GM23248 (cell line): ENCODE results near the gene TOPBP1. TPM values are rescaled to one million over a fixed set of nuclear protein-coding genes. Genes with fewer than 3 reads are reported as not detected.

Experiments
- DNase-seq: peaks from one replicate; pipeline ENCODE4 v3.0.0-alpha.2; 2015
- H2AFZ ChIP-seq: fragments of 200-600 bp; sonication (generic); 2 replicates; pipeline ENCODE4 v1.6.1; 2016; ENCODE audit warnings: antibody characterized with exemption
- H3F3A ChIP-seq: fragments of 200-600 bp; sonication (generic); 2 replicates; pipeline ENCODE4 v1.6.1; 2016; ENCODE audit warnings: mild to moderate bottlenecking, antibody characterized with exemption, mixed run types; ENCODE audit not compliant: insufficient read depth
- H3K27ac ChIP-seq: fragments of 200-600 bp; sonication (generic); 2 replicates; pipeline ENCODE4 v1.5.1; 2016; ENCODE audit warnings: mild to moderate bottlenecking
- H3K27me3 ChIP-seq: fragments of 200-600 bp; sonication (generic); replicated peaks from 2 replicates; pipeline ENCODE4 v1.6.1; 2016; ENCODE audit warnings: mild to moderate bottlenecking; ENCODE audit not compliant: insufficient read depth
- H3K36me3 ChIP-seq: fragments of 200-600 bp; sonication (generic); 2 replicates; pipeline ENCODE4 v1.6.1; 2016; ENCODE audit warnings: low read depth, mild to moderate bottlenecking
- H3K4me1 ChIP-seq: fragments of 200-600 bp; sonication (generic); 2 replicates; pipeline ENCODE4 v1.6.1; 2016; ENCODE audit warnings: mild to moderate bottlenecking; ENCODE audit not compliant: insufficient read depth
- H3K4me2 ChIP-seq: fragments of 200-600 bp; sonication (generic); one replicate; pipeline ENCODE4 v1.6.1; 2016; ENCODE audit warnings: mild to moderate bottlenecking; ENCODE audit not compliant: unreplicated experiment
- H3K4me3 ChIP-seq: fragments of 200-600 bp; sonication (generic); 2 replicates; pipeline ENCODE4 v1.5.1; 2016; ENCODE audit warnings: mild to moderate bottlenecking
- H3K79me2 ChIP-seq: fragments of 200-600 bp; sonication (generic); 2 replicates; pipeline ENCODE4 v1.6.1; 2016; ENCODE audit warnings: mild to moderate bottlenecking; ENCODE audit not compliant: insufficient read depth
- H3K9ac ChIP-seq: fragments of 200-600 bp; sonication (generic); 2 replicates; pipeline ENCODE4 v1.6.1; 2016; ENCODE audit warnings: mild to moderate bottlenecking
- H3K9me2 ChIP-seq: fragments of 200-600 bp; sonication (generic); 2 replicates; pipeline ENCODE4 v1.6.1; 2016; ENCODE audit warnings: mixed run types, mild to moderate bottlenecking, moderate library complexity; ENCODE audit not compliant: insufficient read depth
- H3K9me3 ChIP-seq: fragments of 200-600 bp; sonication (generic); one replicate; pipeline ENCODE4 v1.6.1; 2017; ENCODE audit warnings: low read depth
- H4K20me1 ChIP-seq: fragments of 200-600 bp; sonication (generic); 2 replicates; pipeline ENCODE4 v1.6.0; 2016; ENCODE audit not compliant: insufficient read depth
- EZH2 ChIP-seq: fragments of 200-600 bp; sonication (generic); IDR thresholded peaks from 2 replicates; pipeline ENCODE4 v1.6.1; 2018; ENCODE audit warnings: antibody characterized with exemption, mild to moderate bottlenecking; ENCODE audit not compliant: insufficient read depth, poor library complexity, severe bottlenecking
- EZH2phosphoT487 ChIP-seq: fragments of 200-600 bp; sonication (generic); IDR thresholded peaks from 2 replicates; pipeline ENCODE4 v1.6.1; 2018; ENCODE audit warnings: antibody characterized with exemption, moderate library complexity, mild to moderate bottlenecking, low read depth; ENCODE audit not compliant: insufficient read depth
- WGBS, 2 experiments: methylation state at CpG; one replicate each; pipeline ENCODE4 v1.1.6; 2015 to 2017; ENCODE audit warnings: low lambda C conversion rate in 2 of 2, low coverage in 1 of 2; ENCODE audit errors: missing lambda C conversion rate in 2 of 2; 5-methylcytosine and 5-hydroxymethylcytosine counted together
- in situ Hi-C: fragments of 300-500 bp; cut with MboI; formaldehyde crosslinking; loops from 2 replicates; pipeline ENCODE4 v1.15.0; 2020
- polyA plus RNA-seq: library from polyadenylated mRNA; unstranded; fragments of >200 nt; fragmentation: Nextera tagmentation; extraction: Ambion mirVana; gene quantifications from 2 replicates; pipeline ENCODE4 v1.2.1, GENCODE V29; 2016
- total RNA-seq: library from RNA; depleted of rRNA; stranded (reverse); fragments of >200 nt; shearing (Covaris generic); gene quantifications from 2 replicates; pipeline ENCODE4 v1.2.3, GENCODE V29; 2014

The TOPBP1 gene
- total and polyA plus RNA-seq, 2 experiments from 2014 or later, result 9.4 to 21.0 TPM

GRCh38 chr3:133633439-133633838 lies 28.3 kb downstream of the TOPBP1 start:
- H3K9me3 ChIP-seq, result no peaks in the 10 kb centered on the region
- H3K79me2 ChIP-seq, result peaks cover 14% of the 10 kb centered on the region
- H3K9ac ChIP-seq, result no peak overlapping the region
- 97 to 99% methylated on average over 4 of the region's 4 CpGs for WGBS, 2 experiments
- H3K4me1 ChIP-seq, result no peaks in the 10 kb centered on the region
- H3K4me2 ChIP-seq, result no peak overlapping the region
- DNase-seq, result no peak
- H4K20me1 ChIP-seq, result no peaks in the 10 kb centered on the region
- no peaks in the 10 kb centered on the region; the same call in 1 of the 2 replicates for H3K9me2 ChIP-seq
- TF ChIP-seq EZH2phosphoT487 (no peak), EZH2 (no peak)
- peaks cover 38% of the 10 kb centered on the region for H3K36me3 ChIP-seq
- no peak overlapping the region for H3K27ac ChIP-seq
- no peak overlapping the region for H3K4me3 ChIP-seq
- no peak overlapping the region for H2AFZ ChIP-seq
- H3K27me3 ChIP-seq, result no peaks in the 10 kb centered on the region
- in situ Hi-C loops, result no loop called here
- no peaks in the 10 kb centered on the region for H3F3A ChIP-seq

DNA sequence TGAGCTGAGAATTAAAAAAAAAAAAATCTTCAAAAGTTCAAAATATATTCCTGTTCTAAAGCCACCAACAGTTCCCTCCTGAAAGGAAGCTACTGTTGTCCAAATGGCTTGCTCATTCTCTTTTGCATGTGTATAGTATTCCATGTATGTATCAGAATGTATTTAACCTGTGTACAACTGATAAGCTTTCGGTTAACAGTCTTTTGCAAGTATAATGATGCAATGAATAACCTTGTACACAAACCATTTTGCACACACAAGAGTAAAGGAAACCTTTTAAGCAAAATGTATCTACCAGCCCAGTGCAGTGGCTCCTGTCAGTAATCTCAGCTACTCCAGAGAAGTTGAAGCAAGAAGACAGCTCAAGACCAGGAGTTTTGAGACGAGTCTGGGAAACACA lies 32.6 kb downstream of the TOPBP1 start:
- H3K36me3 ChIP-seq, result peaks cover 54% of the 10 kb centered on the region; the same call in 1 of the 2 replicates
- in situ Hi-C loops, result no loop called here
- no peak overlapping the region for H3K27ac ChIP-seq
- no peak for TF ChIP-seq EZH2phosphoT487
- TF ChIP-seq EZH2, result no peak
- H4K20me1 ChIP-seq, result no peaks in the 10 kb centered on the region
- H3F3A ChIP-seq, result no peaks in the 10 kb centered on the region
- H3K79me2 ChIP-seq, result peaks cover 7% of the 10 kb centered on the region; the same call in 1 of the 2 replicates
- no peak for DNase-seq
- no peak overlapping the region for H3K4me3 ChIP-seq
- no peaks in the 10 kb centered on the region for H3K27me3 ChIP-seq
- H3K9me3 ChIP-seq, result no peaks in the 10 kb centered on the region
- H3K9me2 ChIP-seq, result no peaks in the 10 kb centered on the region
- H3K4me1 ChIP-seq, result no peaks in the 10 kb centered on the region
- 97 to 98% methylated on average over 2 of the region's 2 CpGs for WGBS, 2 experiments
- H3K4me2 ChIP-seq, result no peak overlapping the region
- no peak overlapping the region for H3K9ac ChIP-seq
- H2AFZ ChIP-seq, result no peak overlapping the region

- TF ChIP-seq EZH2phosphoT487, result no peak
- no peak for TF ChIP-seq EZH2
- Histone ChIP-seq H3K4me2 (no peak overlapping the region), H4K20me1 (no peaks in the 10 kb centered on the region), H3K4me1 (no peaks in the 10 kb centered on the region), H3K27me3 (no peaks in the 10 kb centered on the region), H3F3A (no peaks in the 10 kb centered on the region), H3K27ac (no peak overlapping the region), H3K4me3 (no peak overlapping the region), H3K9ac (no peak overlapping the region), H3K36me3 (peaks cover 58% of the 10 kb centered on the region; the same call in 1 of the 2 replicates), H3K9me3 (no peaks in the 10 kb centered on the region), H2AFZ (no peak overlapping the region), H3K9me2 (no peaks in the 10 kb centered on the region), H3K79me2 (0 out of 2 replicates have a peak, but pooled peaks cover 5% of the 10 kb centered on the region)
- no peak for DNase-seq
- in situ Hi-C loops, result no loop called here
Measured at GRCh38 chr3:133627789-133628188, 34.0 kb downstream of the TOPBP1 start.

GRCh38 chr3:133620066-133620784 lies 41.5 kb downstream of the TOPBP1 start:
- no peak overlapping the region for H3K9ac ChIP-seq
- no peak overlapping the region for H2AFZ ChIP-seq
- no peak for TF ChIP-seq EZH2phosphoT487
- no peak for TF ChIP-seq EZH2
- no peaks in the 10 kb centered on the region for H3K9me3 ChIP-seq
- no peaks in the 10 kb centered on the region for H3K79me2 ChIP-seq
- peaks cover 57% of the 10 kb centered on the region for H3K36me3 ChIP-seq
- H3K27me3 ChIP-seq, result no peaks in the 10 kb centered on the region
- in situ Hi-C loops, result loop anchor here (25.0 kb wide), 1 partner anchor 908 kb away; the partner anchor contains the start of gene NPHP3
- no peaks in the 10 kb centered on the region for H4K20me1 ChIP-seq
- H3K4me2 ChIP-seq, result no peak overlapping the region
- no peak overlapping the region for H3K27ac ChIP-seq
- H3F3A ChIP-seq, result no peaks in the 10 kb centered on the region
- WGBS, 2 experiments, result 94 to 96% methylated on average over 12 to 13 of the region's 13 CpGs
- no peak overlapping the region for H3K4me3 ChIP-seq
- H3K4me1 ChIP-seq, result no peaks in the 10 kb centered on the region
- no peaks in the 10 kb centered on the region for H3K9me2 ChIP-seq
- no peak for DNase-seq
